PFSK-1 (cell line): ENCODE measurements around the gene ITPA.

Source experiments
- POLR2AphosphoS5 ChIP-seq: IDR thresholded peaks from 2 replicates; pipeline ENCODE4 v1.6.1; 2012; ENCODE audit warnings: low read depth, mild to moderate bottlenecking, control low read depth, low read length, moderate library complexity
- SIN3A ChIP-seq: IDR thresholded peaks from 2 replicates; pipeline ENCODE4 v1.6.1; 2012; ENCODE audit warnings: mild to moderate bottlenecking, low read length, moderate library complexity, borderline replicate concordance; ENCODE audit not compliant: insufficient read depth
- TAF1 ChIP-seq: IDR thresholded peaks from 2 replicates; pipeline ENCODE4 v1.6.1; 2012; ENCODE audit warnings: low read length, control low read depth, borderline replicate concordance; ENCODE audit not compliant: insufficient read depth
- TF ChIP-seq, protein P1 (sequence below), 2 experiments: IDR thresholded peaks; 2 replicates each; pipeline versions ENCODE4 v1.6.1 to v1.8.0; 2011 to 2012; ENCODE audit warnings: low read depth in 2 of 2, low read length in 2 of 2, control low read depth in 1 of 2, inconsistent platforms in 1 of 2, mild to moderate bottlenecking in 1 of 2, moderate library complexity in 1 of 2; ENCODE audit not compliant: insufficient read depth in 1 of 2

DNA sequence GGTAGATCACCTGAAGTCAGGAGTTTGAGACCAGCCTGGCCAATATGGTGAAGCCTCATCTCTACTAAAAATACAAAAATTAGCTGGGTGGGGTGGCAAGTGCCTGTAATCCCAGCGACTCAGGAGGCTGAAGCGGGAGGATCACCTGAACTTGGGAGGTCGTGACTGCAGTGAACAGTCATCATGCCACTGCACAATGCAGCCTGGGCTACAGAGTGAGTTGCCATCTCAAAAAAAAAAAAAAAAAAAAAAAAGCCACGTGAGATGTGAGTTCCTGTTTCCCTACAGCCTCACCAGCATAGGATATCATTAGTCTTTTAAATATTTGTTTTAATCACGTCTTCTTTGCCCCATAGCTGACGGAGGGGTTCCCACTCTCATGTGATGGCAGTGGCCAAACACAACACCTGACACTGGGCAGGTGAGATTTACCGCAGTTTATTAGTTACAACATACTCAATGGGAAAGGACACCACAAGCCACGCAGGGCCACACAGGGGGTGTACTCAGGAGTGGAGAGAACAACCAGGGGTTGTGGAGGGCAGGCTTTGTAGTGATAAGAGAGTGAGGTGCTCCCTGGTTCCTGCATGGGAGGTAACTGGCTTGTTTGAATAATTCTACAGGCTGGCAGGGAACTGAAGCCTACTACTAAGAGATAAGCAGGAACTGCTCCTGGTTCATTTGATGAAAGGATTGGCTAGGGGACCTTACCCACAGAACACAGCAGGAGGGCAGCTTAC is 31.4 kb upstream of the ITPA start:
- TF ChIP-seq, protein P1, sequence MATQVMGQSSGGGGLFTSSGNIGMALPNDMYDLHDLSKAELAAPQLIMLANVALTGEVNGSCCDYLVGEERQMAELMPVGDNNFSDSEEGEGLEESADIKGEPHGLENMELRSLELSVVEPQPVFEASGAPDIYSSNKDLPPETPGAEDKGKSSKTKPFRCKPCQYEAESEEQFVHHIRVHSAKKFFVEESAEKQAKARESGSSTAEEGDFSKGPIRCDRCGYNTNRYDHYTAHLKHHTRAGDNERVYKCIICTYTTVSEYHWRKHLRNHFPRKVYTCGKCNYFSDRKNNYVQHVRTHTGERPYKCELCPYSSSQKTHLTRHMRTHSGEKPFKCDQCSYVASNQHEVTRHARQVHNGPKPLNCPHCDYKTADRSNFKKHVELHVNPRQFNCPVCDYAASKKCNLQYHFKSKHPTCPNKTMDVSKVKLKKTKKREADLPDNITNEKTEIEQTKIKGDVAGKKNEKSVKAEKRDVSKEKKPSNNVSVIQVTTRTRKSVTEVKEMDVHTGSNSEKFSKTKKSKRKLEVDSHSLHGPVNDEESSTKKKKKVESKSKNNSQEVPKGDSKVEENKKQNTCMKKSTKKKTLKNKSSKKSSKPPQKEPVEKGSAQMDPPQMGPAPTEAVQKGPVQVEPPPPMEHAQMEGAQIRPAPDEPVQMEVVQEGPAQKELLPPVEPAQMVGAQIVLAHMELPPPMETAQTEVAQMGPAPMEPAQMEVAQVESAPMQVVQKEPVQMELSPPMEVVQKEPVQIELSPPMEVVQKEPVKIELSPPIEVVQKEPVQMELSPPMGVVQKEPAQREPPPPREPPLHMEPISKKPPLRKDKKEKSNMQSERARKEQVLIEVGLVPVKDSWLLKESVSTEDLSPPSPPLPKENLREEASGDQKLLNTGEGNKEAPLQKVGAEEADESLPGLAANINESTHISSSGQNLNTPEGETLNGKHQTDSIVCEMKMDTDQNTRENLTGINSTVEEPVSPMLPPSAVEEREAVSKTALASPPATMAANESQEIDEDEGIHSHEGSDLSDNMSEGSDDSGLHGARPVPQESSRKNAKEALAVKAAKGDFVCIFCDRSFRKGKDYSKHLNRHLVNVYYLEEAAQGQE (IDR thresholded peaks at IDR 0.05; ENCODE audit: insufficient read depth in 1 of 2, low read depth in 2 of 2, low read length in 2 of 2) = no peak
- TF ChIP-seq POLR2AphosphoS5 = no peak
- TF ChIP-seq TAF1 = no peak
- no peak for TF ChIP-seq SIN3A
